HG03135 (cell line): ENCODE data around the gene ARHGEF37.
"Not testable (repeated sequence)": the region's sequence is repeated elsewhere in the genome, so short reads cannot be mapped to it uniquely, and the experiment has no call there.

Experiments used
- ATAC-seq: cut with Tn5 transposase; IDR thresholded peaks from one replicate; pipeline ENCODE4 v1.9.1; 2021; ENCODE audit warnings: mild to moderate bottlenecking, moderate library complexity; ENCODE audit not compliant: unreplicated experiment

Gene ARHGEF37, protein sequence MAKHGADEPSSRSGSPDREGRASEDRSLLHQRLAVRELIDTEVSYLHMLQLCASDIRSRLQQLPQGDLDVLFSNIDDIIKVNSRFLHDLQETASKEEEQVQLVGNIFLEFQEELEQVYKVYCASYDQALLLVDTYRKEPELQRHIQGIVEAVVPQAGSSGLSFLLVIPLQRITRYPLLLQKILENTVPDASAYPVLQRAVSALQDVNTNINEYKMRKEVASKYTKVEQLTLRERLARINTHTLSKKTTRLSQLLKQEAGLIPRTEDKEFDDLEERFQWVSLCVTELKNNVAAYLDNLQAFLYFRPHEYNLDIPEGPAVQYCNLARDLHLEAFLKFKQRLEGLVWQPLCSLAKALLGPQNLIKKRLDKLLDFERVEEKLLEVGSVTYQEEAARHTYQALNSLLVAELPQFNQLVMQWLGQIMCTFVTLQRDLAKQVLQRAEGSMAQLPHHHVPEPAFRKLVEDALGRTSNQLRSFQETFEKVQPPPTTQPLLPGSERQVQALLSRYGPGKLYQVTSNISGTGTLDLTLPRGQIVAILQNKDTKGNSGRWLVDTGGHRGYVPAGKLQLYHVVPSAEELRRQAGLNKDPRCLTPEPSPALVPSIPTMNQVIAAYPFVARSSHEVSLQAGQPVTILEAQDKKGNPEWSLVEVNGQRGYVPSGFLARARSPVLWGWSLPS

DNA sequence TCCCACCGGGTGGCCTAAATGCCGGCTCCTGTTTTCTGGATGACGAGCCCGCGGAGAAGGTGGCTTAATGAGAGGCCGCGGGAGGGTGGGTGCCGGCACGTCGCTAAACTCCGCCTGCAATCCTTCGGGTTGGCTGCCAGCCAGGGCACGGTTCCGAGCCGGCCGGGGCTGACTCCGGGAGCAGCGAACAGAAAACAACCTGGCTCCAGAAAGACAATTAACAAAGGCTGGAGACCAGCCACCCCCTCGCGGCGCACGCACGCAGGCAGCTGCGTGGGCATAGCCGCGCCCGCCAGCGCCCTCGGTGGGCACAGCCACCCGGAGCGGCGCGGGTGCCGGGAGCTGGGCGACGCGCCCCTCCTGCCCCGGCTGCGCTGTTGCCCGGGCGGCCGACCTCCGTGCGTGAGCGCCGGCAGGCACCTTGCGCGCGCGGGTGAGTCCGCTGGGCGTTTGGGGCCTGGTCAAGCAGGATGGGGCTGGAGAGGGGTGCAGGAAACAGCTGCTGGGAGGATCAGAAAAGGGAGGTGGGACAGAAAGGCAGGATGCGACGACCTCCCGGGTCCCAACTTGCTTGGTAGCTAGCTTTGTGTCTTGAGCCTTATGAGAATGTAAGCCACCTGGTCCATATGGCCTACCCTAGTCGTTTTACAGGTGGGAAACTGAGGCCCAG, at the start of gene ARHGEF37:
Gene ARHGEF37 (plus strand): TSS at position 307 of the 670 bp plus-strand sequence. CDS start 16,272 bp downstream, outside the sequence.
- no peak for ATAC-seq

DNA sequence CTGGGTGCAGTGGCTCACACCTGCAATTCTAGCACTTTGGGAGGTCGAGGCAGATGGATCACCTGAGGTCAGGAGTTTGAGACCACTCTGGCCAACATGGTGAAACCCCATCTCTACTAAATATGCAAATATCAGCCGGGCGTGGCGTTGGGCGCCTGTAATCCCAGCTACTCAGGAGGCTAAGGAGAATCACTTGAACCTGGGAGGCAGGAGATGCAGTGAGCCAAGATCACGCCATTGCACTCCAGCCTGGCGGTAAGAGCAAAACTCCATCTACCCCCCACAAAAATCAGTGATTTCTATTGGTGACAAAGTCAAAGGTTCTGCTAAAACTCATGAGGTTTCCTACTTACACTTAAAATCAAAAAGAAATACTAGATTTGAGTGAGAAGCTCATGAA, 48.9 kb upstream of the ARHGEF37 start:
- ATAC-seq: no peak

- ATAC-seq: not testable (repeated sequence)
These were observed 45.5 kb upstream of the ARHGEF37 start for GRCh38 chr5:149535787-149536186.

DNA sequence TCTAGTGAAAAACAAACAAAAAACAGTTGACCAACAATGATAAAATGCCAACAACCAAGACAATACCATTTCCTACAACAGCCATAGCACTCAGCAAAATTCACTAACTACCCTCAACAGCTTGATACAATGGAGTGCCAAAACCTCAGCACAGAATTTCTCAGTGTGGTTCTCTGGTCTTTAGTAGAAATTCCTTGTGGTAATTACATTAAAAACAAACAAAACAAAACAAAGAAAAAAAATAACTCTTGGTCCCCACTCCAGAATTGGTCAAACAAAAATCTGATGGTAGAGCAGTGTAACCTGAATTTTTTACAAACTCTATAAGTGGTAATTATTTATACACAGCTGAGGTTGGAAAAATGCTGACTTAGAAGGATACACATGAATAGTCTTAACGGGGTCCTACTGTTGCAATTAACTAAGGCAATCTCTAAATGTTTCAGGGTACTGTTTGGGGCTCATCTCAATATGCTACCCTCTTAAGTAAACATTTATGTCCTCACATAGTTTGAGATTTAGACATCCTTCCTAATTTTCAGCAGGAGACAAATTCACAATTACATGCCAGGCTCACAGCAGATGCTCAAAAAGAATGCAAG, 43.8 kb upstream of the ARHGEF37 start:
- no peak for ATAC-seq

GRCh38 chr5:149540089-149540488, 41.2 kb upstream of the ARHGEF37 start:
- no peak for ATAC-seq

- ATAC-seq: no peak
These were observed 39.4 kb upstream of the ARHGEF37 start for GRCh38 chr5:149541893-149542292.

DNA sequence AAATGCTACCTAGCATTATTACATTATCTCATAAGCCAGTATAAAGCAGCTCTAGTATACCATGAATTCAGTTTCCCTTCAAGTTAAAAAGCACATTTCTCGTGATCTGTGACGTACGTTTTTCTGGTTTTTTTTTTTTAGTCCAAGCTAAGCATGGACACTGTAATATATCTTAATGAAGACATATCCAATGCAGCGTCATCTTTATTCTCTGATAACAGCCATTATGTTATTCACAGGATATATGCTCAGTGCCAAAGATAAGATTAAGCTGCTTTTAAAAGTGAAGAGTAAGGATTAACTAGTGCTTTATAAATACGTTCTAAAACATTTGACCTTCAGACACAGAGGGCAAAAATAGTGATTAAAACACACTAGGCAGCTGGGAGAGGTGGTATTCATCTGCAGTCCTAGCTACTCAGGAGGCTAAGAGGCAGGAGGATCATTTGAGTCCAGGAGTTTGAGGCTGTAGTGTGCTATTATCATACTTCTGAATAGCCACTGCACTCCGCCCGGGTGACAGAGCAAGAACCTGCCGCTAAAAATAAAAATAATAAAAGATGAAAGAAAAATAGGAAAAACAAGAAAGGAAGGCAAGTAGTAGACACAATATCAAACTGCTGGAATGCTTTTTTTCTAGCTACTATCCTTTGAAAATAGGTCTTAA, 37.8 kb upstream of the ARHGEF37 start:
- no peak for ATAC-seq

DNA sequence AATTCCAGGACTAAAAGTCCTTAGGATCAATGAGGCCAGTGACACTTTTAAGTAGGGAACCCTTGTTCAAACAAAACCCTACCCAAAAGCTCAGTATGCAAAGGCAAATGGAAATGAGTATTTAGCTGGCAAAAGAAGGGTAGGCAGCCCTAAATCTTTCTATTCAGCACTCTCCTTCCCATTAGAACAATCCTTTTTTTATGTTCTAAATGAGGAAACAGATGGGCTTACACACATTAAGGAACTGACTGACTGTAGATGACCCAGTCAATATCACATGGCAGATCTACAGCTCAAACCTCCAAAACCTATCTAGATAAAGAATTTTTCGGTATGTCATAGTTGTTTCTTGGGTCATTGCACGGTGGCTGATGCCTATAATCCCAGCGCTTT, 37.3 kb upstream of the ARHGEF37 start:
- ATAC-seq: no peak

DNA sequence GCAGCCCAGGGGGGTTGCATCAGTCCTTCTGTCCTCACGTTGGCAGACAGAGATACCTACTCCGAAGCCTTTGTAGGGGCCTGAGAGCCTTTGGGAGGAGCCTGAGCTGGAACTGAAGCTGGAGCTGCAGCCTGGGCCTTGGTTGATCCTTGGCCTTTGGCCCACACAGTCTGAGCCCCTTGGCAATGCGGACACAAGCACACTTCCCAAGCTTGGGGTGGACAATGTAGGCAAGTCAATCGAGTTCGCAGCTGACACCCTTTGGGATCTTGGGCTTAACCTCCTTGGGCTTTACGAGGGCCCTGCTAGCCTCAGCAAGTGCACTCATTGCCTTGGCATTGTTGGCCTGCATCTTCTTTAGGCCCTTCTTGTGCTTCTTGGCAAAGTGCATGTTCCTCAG, 36.0 kb upstream of the ARHGEF37 start:
- no peak for ATAC-seq

DNA sequence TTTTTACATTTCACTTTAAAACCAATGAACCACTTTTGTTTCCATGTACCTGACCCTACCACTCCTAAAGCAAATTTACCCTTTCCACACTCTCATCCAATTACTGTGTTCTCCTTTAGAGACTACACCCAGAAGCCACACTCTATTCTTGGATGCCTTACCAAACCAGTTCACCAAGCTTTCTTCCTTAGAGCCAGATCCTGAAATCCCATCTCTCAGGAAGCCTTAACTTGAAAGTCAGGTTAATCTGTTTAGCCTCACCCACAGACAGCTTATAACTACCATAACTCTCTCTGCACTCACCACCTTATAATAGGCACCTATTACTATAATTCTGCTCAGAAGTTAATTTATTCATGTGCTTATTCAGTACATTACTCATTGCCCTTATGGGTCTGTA, 34.3 kb upstream of the ARHGEF37 start:
- no peak for ATAC-seq

- peak; percentile 32 for ATAC-seq
These were observed 31.6 kb upstream of the ARHGEF37 start for GRCh38 chr5:149549461-149550267.

DNA sequence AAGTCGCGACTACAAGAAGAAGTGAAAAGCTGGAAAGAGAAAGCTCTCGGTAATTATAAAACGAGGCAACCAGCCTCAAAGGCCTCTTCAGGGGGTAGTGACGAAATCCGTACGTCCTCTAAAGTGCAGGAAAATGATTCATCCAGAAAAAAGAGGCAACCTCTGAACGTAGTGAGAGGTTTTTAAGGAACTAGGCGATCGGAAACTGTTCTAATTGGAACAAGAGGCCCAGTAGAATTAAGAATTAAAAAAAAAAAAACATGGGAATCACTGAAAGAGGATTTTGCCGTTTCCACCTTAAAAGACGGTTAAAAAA, 31.1 kb upstream of the ARHGEF37 start:
- no peak for ATAC-seq

- ATAC-seq: peak; percentile 11
These were observed 30.6 kb upstream of the ARHGEF37 start for GRCh38 chr5:149550594-149551226.

- ATAC-seq: peak; percentile 86
These were observed 29.9 kb upstream of the ARHGEF37 start, which contains the start of gene CSNK1A1 for GRCh38 chr5:149551227-149552037. Gene CSNK1A1, minus strand, starts transcription at chr5:149551439. Its CDS starts 475 bp downstream, at chr5:149550964.

DNA sequence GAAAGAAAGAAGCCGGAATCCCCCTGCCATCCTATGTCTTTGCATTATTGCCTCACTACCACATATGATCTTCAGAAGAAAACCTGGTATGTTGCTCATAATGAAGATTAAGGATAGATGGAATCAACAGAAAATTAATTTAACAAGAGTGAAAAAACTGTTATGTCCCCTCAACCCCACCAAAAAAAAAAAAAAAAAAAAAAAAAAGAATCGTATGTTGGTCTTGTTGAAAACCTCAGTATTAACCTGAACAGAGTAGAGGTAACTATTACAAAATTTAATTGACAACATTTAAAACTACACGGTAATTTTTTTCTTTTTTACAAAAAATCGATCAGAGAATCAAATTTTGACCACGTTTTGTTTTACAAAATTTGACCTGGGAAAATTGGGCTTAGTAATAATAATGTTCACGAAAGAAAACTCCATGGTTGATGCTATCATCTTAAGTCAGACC, 29.2 kb upstream of the ARHGEF37 start:
- no peak for ATAC-seq

DNA sequence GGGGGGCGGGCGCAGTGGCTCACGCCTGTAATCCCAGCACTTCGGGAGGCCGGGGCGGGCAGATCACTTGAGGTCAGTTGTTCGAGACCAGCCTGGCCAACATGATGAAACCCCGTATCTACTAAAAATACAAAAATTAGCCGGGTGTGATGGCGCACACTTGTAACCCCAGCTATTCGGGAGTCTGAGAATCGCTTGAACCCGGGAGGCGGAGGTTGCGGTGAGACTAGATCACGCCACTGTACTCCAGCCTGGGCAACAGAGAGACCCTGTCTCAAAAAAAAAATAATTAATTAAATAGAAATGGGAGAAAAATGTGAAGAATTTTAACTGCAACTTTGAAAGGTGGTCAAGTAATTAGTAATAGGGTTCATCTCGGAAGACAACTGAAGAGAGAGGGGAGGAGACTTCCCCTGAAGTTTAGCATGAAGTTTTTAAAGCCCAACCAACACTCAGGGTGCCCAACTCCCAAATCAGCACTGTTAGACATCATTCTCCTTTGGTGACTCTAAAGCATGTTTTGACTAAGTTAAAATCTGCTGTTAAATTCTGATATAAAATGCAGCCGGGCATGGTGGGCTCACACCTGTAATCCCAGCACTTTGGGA, 28.6 kb upstream of the ARHGEF37 start:
- no peak for ATAC-seq

- ATAC-seq: no peak
These were observed 21.6 kb upstream of the ARHGEF37 start for GRCh38 chr5:149559706-149560105.

DNA sequence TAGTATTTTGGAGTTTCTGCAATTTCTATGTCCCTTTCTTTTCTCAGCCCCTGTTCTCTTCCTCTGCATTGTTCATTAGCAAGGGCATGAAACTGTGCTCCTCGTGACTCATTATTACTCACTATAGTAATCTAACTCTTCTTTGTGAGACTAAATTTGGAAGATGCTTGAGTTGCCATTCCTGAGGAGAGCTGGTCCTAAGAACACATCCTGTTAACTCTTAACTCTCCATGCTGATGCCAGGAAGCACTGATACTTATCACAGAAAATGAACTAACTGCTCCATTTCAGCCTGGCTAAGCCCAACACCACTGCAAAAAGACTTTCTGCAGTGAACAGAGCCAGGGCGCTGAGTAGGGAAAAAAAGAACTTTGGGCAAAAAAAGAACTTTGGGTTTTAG, 19.4 kb upstream of the ARHGEF37 start:
- no peak for ATAC-seq
